OCI-LY7 (cell line): ENCODE measurements around the gene MVB12B.

Experiments
- EZH2phosphoT487 ChIP-seq: fragments of 200-600 bp; sonication (generic); IDR thresholded peaks from 2 replicates; pipeline ENCODE4 v1.6.1; 2018; ENCODE audit warnings: low read depth, borderline replicate concordance, mild to moderate bottlenecking, mixed run types, antibody characterized with exemption, low read length, moderate library complexity, mixed read lengths
- TF ChIP-seq, protein P1 (sequence below): fragments of 200-600 bp; sonication (generic); conservative IDR thresholded peaks from 2 replicates; pipeline ENCODE4 v1.5.1; 2014; ENCODE audit warnings: mild to moderate bottlenecking, antibody characterized with exemption, low read length, moderate library complexity, mixed read lengths

DNA sequence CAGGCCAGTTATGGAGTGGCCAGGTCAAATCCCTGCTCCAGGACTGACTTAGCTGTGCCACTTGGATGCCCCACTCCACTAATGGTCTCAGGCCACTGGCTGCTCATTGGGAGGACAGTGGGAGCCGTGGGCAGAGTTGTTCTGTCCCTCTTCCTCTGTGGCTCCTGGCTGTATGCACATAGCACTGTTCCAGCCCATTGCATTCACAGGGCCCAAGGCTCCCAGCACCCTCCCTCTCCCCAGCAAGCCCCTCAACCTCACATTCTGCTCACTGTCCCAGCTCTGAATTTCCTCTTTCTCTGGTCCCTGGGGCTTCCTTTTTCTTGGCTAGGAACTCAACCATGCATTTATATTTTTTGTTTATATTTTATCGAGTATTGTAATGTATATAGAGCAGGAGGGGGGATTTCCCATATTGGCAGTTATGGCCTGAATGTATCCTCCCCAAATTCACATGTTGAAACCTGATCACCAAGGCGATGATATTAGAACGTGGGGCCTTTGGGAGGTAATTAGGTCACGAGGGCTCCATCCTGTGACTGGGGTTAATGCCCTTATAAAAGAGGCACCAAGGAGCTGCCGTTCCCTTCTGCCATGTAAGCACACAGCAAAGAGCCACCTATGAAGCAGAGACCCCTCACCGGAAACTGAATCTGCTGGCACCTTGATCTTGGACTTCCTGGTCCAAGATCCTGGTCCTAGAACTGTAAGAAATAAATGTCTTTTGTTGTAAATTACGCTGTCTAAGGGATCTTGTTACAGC lies 17.0 kb upstream of the MVB12B start:
- TF ChIP-seq, protein P1, sequence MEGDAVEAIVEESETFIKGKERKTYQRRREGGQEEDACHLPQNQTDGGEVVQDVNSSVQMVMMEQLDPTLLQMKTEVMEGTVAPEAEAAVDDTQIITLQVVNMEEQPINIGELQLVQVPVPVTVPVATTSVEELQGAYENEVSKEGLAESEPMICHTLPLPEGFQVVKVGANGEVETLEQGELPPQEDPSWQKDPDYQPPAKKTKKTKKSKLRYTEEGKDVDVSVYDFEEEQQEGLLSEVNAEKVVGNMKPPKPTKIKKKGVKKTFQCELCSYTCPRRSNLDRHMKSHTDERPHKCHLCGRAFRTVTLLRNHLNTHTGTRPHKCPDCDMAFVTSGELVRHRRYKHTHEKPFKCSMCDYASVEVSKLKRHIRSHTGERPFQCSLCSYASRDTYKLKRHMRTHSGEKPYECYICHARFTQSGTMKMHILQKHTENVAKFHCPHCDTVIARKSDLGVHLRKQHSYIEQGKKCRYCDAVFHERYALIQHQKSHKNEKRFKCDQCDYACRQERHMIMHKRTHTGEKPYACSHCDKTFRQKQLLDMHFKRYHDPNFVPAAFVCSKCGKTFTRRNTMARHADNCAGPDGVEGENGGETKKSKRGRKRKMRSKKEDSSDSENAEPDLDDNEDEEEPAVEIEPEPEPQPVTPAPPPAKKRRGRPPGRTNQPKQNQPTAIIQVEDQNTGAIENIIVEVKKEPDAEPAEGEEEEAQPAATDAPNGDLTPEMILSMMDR, result no peak
- no peak for TF ChIP-seq EZH2phosphoT487
